HG03280 (cell line): ENCODE results near the gene SELENBP1.
A peak's percentile ranks its signal among the peaks of the same experiment; 100 is the strongest.
"Not testable (repeated sequence)": the region's sequence is repeated elsewhere in the genome, so short reads cannot be mapped to it uniquely, and the experiment has no call there.

Experiments used
- ATAC-seq: cut with Tn5 transposase; IDR thresholded peaks from one replicate; pipeline ENCODE4 v1.9.1; 2021; ENCODE audit warnings: mild to moderate bottlenecking, moderate library complexity; ENCODE audit not compliant: unreplicated experiment

Gene SELENBP1

DNA sequence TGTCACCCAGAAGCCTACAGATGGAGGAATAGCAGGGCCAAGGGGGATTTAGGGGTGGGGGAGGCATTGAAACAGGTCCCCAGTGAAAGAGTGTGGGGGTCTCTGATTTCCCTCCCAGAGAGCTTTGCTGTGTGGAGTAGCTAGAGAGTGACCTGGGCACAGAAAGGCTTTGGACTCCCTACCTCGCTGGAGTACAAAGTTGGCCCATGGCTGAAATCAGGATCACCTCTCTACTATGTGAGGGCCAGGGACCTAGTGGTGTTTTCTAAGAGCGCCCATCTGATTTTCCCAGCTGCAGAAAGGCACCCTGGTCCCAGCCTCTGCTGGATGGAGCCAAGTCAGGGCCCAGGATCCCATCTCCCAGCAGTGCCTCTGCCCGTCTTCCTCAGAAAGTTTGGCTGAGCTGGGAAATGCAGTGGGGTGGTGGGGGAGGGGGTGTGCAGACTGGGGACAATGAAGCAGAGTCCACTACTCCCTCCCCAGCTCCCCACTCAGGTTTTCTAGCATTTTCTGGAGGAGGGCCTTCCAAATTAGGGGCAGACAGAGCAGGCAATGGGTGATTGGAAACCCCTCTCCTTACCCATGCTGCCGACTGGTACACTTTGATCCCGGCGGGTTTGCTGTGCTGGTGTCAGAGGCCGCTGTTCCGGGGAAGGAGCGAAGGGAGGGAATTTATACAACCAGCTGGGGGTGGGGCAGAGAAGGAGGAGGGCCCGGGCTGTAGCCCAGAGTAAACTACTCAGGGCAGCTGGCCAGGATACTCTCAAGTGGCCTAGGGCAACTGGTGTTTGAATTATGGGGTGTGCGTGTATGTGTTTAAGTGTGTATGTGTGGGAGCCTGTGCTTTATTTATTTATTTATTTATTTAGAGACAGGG, at the start of gene SELENBP1:
Gene SELENBP1, minus strand, starts transcription at position 648 of the 877 bp plus-strand sequence. Its CDS starts 64 bp downstream, at position 584.
- no peak for ATAC-seq

DNA sequence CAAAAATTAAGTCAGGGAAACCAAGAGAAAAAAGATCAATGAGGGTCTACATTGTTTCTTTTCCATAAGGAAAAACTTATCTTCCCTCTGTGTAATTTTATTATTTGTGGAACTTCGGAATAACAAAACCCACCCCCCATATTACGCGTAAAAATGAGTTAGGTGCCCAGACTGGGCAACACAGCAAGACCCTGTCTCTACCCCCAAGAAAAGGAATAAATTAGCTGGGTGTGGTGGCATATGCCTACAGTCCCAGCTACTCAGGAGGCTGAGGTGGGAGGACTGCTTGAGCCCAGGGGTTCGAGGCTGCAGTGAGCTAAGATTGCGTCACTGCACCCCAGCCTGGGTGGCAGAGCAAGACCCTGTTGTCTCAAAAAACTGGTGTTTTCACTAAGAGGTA, 47.3 kb upstream of the SELENBP1 start:
- ATAC-seq, result no peak

DNA sequence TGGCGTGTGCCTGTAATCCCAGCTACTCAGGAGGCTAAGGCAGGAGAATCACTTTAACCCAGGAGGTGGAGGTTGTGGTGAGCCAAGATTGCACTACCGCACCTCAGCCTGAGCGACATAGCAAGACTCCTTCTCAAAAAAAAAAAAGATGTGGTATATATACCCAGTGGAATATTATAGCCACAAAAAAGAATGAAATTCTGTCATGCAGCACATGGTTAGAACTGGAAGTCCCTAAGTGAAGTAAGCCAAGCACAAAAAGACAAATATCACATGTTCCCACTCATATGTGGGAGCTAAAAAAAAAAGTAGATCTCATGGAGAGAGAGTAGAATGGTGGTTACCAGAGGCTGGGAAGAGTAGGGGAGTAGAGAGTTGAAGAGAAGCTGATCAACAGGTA, 45.6 kb upstream of the SELENBP1 start:
- ATAC-seq, result no peak

DNA sequence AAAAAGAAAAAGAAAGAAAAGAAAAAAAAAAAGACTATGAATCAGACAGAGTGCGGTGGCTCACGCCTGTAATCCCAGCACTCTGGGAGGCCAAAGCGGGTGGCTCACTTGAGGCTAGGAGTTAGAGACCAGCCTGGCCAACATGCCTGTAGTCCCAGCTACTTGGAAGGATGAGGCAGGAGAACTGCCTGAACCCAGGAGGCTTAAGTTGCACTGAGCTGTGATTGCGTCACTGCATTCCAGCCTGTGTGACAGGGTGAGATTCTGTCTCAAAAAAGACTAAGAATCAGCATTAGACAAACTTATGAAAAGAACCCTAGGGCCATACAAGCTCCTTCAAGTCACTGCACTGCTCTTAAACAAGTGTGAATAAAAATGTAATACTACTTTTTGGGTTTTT, 43.7 kb upstream of the SELENBP1 start:
- ATAC-seq, result no peak

DNA sequence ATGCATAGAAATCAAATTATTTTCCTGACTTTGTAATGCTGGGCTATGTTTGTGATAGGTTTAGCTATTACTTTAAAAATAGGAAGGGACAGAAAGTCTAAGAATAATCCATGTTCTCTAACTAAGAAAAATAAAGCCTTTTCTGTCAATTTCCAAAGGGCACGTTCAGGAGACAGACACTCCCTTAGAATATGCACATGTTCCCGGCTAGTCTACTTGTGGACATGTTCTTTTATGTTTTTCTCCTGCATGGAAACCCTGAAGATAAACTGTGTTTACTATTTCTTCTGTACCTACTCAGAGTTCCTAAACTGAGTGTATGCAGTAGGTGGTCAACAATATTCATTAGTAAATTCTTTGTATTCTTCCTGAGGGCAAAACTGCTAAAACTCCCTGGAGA, 39.4 kb upstream of the SELENBP1 start:
- ATAC-seq, result no peak

DNA sequence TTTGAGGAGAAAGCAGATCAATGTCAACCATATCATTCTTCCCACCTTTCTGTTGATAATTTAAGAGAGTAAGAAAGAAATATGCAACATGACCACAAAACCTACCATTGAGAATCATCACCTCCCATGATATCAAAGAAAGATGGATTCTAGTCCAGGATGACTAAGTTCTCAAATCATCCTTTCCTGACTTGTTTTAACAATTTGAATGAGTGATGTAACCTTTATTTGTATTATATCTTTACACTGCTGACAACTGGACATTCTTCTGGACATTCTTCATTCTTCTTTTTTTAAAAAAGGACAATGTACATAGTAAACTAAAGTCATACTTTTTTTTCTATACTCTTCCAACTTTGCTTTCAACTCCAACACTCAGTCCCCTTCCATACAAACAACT, 36.4 kb upstream of the SELENBP1 start:
- no peak for ATAC-seq

DNA sequence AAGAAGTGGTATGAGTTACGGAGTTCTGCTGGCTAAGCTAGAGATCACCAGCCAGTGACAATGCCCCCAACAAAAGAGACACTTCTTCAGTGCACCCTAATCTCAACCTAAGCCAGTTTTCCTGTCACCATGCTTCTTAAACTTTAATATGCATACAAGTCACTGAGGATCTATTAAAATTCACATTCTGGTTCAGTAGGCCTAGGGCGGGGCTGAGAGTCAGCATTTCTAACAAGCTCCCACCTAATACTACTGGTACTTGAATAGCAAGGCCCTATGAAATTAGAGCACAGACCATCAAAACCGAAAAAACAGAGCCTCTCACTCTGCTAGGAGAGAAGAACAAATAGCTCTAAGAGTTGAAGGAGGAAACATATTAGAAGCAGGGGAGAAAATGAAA, 34.8 kb upstream of the SELENBP1 start:
- ATAC-seq, result no peak

DNA sequence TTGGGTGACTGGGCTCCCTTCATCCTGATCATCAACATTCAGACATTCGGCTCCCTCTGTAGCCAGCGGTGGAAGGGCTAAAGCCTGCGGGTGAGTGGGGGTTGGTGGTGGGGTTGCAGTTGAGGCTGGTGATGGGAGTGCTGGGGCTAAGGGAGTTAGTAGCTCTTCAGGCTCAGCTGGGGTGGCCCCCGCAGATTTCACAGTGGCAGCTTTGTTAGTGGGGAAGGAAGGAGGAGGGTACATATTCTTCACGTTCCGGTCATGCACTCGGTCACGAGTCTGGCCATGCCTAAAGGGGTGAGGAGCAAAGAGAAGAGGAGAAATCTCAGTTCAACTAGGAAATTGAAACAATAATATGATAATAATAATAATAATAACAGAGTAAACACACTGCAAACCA, 33.7 kb upstream of the SELENBP1 start:
- no peak for ATAC-seq

DNA sequence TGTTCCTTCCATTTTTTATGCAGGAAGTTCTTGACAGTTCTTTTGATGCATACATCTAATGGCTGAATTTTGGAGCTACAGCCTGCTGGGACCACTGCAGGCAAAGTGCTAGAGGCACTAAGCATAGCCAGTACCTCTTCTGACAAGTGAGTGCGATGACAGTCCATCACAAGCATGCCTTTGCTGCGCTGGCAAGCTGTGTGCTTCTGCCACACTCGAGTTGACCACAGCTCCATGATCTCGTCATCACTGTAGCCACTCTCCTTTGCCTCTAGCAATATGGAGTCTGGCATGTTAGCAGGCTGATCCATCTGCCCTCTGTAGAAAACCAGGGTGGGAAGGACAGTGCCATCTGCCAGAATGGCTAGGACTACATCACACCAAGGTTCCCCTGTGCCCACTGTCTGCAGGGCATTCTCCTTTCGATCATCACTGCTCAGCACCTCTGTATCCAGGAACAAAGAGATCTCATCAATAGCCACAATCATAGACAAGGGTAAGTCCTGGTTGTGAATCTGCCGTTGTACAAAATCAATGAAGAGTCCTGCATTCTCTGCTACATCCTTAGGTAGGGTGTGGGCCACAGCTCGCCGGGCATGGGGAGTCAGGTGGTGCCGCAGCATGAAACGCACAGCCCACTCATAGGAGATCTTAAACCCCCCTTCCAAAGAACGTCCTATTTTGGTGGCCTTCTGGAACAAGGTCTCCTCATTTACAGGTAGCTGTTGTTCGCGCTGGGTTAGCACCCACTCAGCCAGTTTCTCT, 32.9 kb upstream of the SELENBP1 start:
- no peak for ATAC-seq

DNA sequence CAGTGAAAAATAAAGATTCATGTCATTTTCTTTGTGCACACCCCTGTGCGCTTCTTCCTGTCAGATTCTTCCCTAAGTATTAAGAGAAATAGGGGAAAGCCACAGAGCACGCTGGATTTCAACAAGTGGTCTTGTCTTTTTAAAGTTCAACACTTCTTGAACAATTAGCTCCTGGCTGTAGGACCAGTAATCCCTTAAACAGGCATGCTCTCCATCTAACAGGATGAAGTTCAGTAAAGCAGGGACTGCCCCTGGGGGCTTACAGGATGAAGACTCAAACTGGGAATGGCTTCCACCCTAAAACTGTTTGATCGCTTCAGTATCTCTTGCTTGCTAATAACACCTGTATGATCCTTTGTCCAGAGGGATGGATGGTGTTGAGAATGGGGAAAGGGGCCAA, 31.1 kb upstream of the SELENBP1 start:
- ATAC-seq, result no peak

DNA sequence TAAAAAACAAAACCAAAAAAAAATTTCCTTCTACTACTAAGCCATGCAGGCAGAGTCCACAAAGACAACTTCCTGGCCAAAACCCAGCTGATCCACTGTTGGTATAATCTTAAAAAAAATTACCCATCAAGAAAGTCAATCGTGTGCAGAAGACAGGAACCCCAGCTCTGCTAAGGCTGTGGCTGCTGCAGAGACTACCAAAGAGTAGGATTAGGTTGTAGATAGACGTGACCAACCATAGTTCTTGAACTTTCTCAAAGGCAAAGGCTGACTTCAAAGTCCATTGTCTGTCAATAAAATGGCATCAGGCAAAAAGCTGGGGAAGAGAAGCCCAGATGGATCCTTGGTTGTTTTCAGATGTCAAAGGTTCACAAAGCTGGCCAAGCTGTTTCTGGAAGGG, 30.3 kb upstream of the SELENBP1 start:
- ATAC-seq, result no peak

DNA sequence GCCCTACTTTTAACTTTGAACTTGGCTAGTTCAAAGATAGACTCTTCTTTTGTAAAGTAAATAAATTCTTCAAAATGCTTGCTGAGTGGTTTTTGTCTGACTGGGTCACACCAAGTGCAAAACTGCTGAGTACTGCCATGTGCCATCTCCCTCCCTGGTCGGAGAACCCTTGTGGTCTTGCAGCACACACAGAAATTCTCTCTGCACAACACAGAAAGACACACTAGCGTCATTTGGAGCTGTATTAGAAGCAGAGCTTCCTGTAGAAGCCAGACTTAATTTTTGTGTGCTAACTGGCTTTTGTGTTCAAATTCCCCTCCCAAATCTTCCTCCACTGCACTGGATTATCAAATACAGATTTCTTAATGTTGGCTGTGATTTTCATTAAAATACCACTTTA, 29.4 kb upstream of the SELENBP1 start:
- no peak for ATAC-seq

DNA sequence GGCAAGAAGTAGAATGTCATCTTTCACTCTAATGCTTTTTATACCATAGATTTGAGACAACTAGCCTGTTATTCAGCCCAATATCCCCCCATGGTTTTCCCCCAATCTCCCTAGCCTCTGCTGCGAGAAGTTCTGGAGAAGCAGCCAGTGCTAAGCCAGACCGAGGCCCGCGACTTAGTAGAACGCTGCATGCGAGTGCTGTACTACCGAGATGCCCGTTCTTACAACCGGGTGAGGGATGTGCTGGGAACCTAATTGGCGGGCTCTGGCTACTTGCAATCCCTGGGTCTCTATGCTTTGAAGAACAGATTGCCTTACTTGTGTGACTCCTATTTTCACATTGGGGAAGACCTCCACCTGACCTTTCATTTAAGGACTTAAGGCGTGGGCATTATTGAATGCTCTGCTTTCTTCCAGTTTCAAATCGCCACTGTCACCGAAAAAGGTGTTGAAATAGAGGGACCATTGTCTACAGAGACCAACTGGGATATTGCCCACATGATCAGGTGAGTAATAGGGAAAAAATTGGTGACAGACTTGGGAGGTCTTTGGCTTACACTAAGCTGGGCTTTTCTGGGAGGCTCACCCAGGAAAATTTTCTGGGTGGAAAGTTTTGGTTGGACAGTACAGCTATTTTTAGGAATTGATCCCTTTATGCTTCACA, 28.8 kb upstream of the SELENBP1 start:
- ATAC-seq, result no peak

DNA sequence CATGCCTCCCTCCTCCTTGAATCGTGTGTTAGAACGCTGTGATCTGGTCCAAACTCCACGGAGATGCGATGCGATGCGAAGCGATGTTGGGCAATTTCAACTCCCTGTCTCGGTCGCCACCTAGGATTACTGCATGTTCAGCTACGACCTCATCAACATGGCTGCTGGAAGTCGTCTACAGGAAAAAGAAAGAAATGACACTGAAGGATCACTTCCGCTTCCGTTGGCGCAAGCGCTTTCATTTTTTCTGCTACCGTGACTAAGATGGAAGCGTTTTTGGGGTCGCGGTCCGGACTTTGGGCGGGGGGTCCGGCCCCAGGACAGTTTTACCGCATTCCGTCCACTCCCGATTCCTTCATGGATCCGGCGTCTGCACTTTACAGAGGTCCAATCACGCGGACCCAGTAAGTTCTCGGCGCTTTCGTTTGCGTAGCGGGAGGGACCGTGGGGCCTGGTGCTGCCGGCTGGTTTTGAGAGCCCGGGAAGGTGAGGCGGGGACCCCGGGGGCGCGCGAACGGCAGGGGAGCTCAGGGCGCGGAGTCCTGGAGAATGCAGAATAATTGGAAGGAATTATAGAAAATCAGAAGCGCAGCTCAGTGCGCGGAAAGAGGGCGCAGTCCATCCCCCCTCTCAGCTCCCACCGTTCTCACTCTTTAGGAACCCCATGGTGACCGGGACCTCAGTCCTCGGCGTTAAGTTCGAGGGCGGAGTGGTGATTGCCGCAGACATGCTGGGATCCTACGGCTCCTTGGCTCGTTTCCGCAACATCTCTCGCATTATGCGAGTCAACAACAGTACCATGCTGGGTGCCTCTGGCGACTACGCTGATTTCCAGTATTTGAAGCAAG, 27.0 kb upstream of the SELENBP1 start, which contains the start of gene PSMB4:
Gene PSMB4, plus strand, starts transcription at position 250 of the 848 bp plus-strand sequence. Its CDS starts 15 bp downstream, at position 265.
- peak; percentile 68 for ATAC-seq

DNA sequence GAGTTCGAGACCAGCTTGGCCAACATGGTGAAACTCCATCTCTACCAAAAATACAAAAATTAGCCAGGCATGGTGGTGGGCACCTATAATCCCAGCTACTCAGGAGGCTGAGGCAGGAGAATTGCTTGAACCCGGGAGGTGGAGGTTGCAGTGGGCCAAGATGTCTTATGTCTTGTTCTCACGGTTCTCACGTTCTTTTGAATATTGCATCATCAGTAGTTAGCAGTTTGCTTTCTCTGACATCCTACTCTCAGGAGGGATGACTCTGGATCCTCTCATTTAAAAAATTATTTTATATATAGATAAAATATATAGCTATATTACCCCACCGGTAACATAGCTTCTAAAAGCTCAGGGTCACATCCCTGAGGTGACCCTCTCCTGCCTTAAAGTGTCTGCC, 23.8 kb upstream of the SELENBP1 start:
- ATAC-seq, result not testable (repeated sequence)

DNA sequence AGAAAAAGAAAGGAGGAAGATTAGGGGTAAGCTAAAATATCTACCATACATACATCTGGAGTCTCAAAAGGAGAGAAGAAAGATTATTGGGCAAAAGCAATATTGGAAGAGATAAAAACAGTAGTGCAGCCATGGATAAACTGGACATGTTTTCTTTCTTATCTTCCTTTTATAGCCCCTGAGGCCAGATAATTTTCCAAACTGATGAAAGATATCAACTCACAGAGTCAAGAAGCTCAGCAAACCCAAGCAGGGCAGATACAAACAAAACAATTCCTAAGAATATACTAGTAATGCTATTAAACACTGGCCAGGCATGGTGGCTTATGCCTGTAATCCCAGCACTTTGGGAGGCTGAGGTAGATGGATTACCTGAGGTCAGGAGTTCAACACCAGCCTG, 21.1 kb upstream of the SELENBP1 start:
- ATAC-seq, result no peak

DNA sequence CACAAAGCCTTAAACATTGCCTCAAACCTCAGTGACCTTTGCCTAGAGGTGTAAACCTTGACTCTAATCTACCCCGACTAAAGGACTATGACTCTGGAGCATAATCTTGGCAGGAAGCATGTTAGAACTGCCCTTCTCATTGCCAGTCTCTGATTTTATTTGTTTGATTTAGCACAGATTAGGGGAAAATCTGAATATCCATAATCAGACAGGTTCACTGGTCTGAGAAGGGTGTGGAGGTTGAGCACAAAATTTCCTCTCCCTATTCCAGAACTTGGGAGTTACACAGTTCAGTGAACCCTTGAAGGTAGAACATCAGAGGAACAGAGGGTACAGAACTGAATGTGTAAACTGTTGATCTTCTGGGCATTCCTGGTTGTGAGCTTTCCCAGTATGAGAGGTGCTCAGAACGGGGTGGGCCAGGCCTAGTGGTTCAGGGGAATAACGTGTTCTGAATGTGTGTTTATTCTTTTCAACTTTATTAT, 18.6 kb upstream of the SELENBP1 start:
- no peak for ATAC-seq

DNA sequence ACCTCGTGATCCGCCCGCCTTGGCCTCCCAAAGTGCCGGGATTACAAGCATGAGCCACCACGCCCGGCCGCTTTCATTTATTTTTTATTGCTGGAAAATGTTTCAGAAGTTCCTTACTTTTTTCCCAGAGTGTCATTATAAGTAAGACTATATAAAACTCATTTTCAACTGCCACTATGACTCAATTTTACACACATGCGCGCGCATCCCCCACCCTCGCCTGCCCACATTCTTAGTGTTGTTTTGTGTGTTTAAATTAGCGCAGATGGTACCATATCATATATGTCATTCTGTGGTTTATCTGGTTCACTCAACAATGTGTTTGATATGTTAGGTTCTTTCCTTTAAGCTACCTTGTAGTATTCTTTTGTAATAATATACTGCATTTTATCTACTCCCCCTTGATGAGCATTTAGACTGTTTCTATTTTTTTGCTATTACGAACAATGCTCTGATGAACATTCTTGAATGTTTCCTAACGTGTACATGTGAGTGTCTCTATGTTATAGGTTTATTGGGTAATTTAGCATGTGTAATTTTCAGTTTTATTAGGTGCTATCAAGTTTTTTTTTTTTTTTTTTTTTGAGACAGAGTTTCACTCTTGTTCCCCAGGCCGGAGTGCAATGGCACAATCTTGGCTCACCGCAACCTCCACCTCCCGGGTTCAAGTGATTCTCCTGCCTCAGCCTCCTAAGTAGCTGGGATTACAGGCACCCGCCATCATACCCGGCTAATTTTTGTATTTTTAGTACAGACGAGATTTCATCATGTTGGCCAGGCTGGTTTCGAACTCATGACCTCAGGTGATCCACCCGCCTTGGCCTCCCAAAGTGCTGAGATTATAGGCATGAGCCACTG, 17.9 kb upstream of the SELENBP1 start:
- ATAC-seq, result not testable (repeated sequence)

DNA sequence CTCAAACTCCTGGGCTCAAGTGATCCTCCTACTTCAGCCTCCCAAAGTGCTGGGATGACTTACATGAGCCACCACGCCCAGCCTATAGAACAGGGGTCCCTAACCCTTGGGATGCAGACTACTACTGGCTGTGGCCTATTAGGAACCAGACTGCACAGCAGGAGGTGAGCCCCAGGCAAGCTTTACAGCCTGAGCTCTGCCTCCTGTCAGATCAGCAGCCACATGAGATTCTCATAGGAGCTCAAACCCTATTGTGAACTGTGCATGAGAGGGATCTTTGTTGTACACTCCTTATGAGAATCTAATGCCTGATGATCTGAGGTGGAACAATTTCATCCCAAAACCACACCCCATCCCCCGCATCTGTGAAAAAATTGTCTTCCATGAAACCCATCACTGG, 13.5 kb upstream of the SELENBP1 start:
- no peak for ATAC-seq
